A673 (cell line): ENCODE results near the gene PPIL6. TPM values are rescaled to one million over a fixed set of nuclear protein-coding genes. Genes with fewer than 3 reads are reported as not detected.

Experiments
- BruUV-seq: library from RNA; stranded (reverse); fragments of 400-500 nt; replicated peaks from 2 replicates; lab custom pipeline; 2021; lab: Mats Ljungman, UMichigan
- CTCF ChIA-PET: fragments of 300-600 bp; sonication (Branson Sonifier 250); formaldehyde crosslinking; loops from one replicate; lab custom pipeline; 2022; ENCODE audit warnings: antibody characterized with exemption; lab: Charles Lee
- POLR2A ChIA-PET: fragments of 300-600 bp; sonication (Branson Sonifier 250); formaldehyde crosslinking; loops from one replicate; lab custom pipeline; 2022; ENCODE audit warnings: antibody characterized with exemption; ENCODE audit not compliant: low non-redundant PET; lab: Charles Lee
- DNase-seq: peaks from one replicate; pipeline ENCODE4 v3.0.0-alpha.2; 2015; ENCODE audit warnings: low spot score
- H3K27ac ChIP-seq: fragments of 200-600 bp; sonication (generic); 2 replicates; pipeline ENCODE4 v1.5.1; 2016; ENCODE audit warnings: mixed run types, low read depth, mild to moderate bottlenecking, mixed read lengths, antibody characterized with exemption, low read length; ENCODE audit not compliant: poor library complexity, severe bottlenecking
- H3K27me3 ChIP-seq: fragments of 200-600 bp; sonication (generic); replicated peaks from 2 replicates; pipeline ENCODE4 v1.6.1; 2017; ENCODE audit warnings: mixed run types, low read depth, mild to moderate bottlenecking, mixed read lengths, antibody characterized with exemption, low read length; ENCODE audit not compliant: insufficient read depth, poor library complexity
- H3K36me3 ChIP-seq: fragments of 200-600 bp; sonication (generic); 2 replicates; pipeline ENCODE4 v1.6.1; 2016; ENCODE audit warnings: mixed run types, mild to moderate bottlenecking, mixed read lengths, antibody characterized with exemption, low read length; ENCODE audit not compliant: insufficient read depth, poor library complexity, severe bottlenecking
- H3K4me1 ChIP-seq: fragments of 200-600 bp; sonication (generic); 2 replicates; pipeline ENCODE4 v1.6.1; 2017; ENCODE audit warnings: mixed run types, mild to moderate bottlenecking, mixed read lengths, antibody characterized with exemption, low read length; ENCODE audit not compliant: insufficient read depth, poor library complexity, severe bottlenecking
- H3K4me3 ChIP-seq: fragments of 200-600 bp; sonication (generic); 2 replicates; pipeline ENCODE4 v1.5.1; 2016; ENCODE audit warnings: low read depth, mixed run types, mild to moderate bottlenecking, mixed read lengths, low read length; ENCODE audit not compliant: poor library complexity, severe bottlenecking
- H3K9me3 ChIP-seq: fragments of 200-600 bp; sonication (generic); 2 replicates; pipeline ENCODE4 v1.6.1; 2016; ENCODE audit warnings: mixed run types, low read depth, mild to moderate bottlenecking, mixed read lengths, antibody characterized with exemption, low read length; ENCODE audit not compliant: poor library complexity, severe bottlenecking
- CTCF ChIP-seq: fragments of 300-800, 200-600 bp; sonication (generic); conservative IDR thresholded peaks from 2 replicates; pipeline ENCODE4 v1.5.1; 2017; ENCODE audit warnings: low read depth, mild to moderate bottlenecking, antibody characterized with exemption, low read length, moderate library complexity, mixed read lengths
- EZH2 ChIP-seq: fragments of 200-600 bp; sonication (generic); IDR thresholded peaks from 2 replicates; pipeline ENCODE4 v1.6.1; 2017; ENCODE audit warnings: borderline replicate concordance, low read depth, mild to moderate bottlenecking, mixed read lengths, antibody characterized with exemption, low read length; ENCODE audit not compliant: poor library complexity, severe bottlenecking
- intact Hi-C: fragments of 100-400 bp; cut with micrococcal nuclease; formaldehyde crosslinking; loops from one replicate; pipeline ENCODE4 v1.10.0; 2022; ENCODE audit not compliant: unreplicated experiment
- total RNA-seq: library from RNA; stranded (reverse); gene quantifications from 2 replicates; pipeline ENCODE4 v1.2.3, GENCODE V29; 2021

PPIL6 gene
- total RNA-seq, 1 experiment from 2014 or later = 1.8 TPM

GRCh38 chr6:109467696-109468095 lies 27.3 kb upstream of the PPIL6 start:
- peaks cover 72% of the 10 kb centered on the region for H3K36me3 ChIP-seq

GRCh38 chr6:109466212-109466923 lies 25.9 kb upstream of the PPIL6 start:
- intact Hi-C loops = no loop called here
- no peaks in the 10 kb centered on the region for H3K4me1 ChIP-seq
- no TSS peak for BruUV-seq
- DNase-seq = no peak
- no peak for TF ChIP-seq EZH2
- no peak for TF ChIP-seq CTCF
- ChIA-PET POLR2A (no interaction called here), CTCF (no interaction called here)
- H3K27me3 ChIP-seq = no peaks in the 10 kb centered on the region
- H3K4me3 ChIP-seq = no peak overlapping the region
- no peak overlapping the region for H3K27ac ChIP-seq
- peaks cover 78% of the 10 kb centered on the region for H3K36me3 ChIP-seq
- no peaks in the 10 kb centered on the region for H3K9me3 ChIP-seq

More at GRCh38 chr6:109467696-109468095, 27.3 kb upstream of the PPIL6 start:
- H3K9me3 ChIP-seq = no peaks in the 10 kb centered on the region
- H3K27ac ChIP-seq = no peak overlapping the region
- no peak for TF ChIP-seq CTCF
- no peak for TF ChIP-seq EZH2
- no TSS peak for BruUV-seq
- CTCF ChIA-PET = no interaction called here
- no peak overlapping the region for H3K4me3 ChIP-seq
- H3K27me3 ChIP-seq = no peaks in the 10 kb centered on the region
- no peak for DNase-seq
- H3K4me1 ChIP-seq = no peaks in the 10 kb centered on the region
- POLR2A ChIA-PET = no interaction called here
- intact Hi-C loops = no loop called here

- peaks cover 76% of the 10 kb centered on the region for H3K36me3 ChIP-seq
- no peaks in the 10 kb centered on the region for H3K4me1 ChIP-seq
- H3K27me3 ChIP-seq = no peaks in the 10 kb centered on the region
- no TSS peak for BruUV-seq
- CTCF ChIA-PET = no interaction called here
- no peak for TF ChIP-seq CTCF
- TF ChIP-seq EZH2 = no peak
- DNase-seq = no peak
- no peak overlapping the region for H3K27ac ChIP-seq
- H3K9me3 ChIP-seq = no peaks in the 10 kb centered on the region
- H3K4me3 ChIP-seq = no peak overlapping the region
- intact Hi-C loops = no loop called here
- POLR2A ChIA-PET = no interaction called here
Observed at GRCh38 chr6:109465772-109466171, 25.3 kb upstream of the PPIL6 start.
